Suprapubic skin (tissue), 3 donors: ENCODE data around the gene SZT2.

Source experiments
- EP300 ChIP-seq: sonication (generic); formaldehyde crosslinking; IDR thresholded peaks from one replicate; pipeline ENCODE4 v1.6.1; 2017; ENCODE audit warnings: antibody characterized with exemption
- TF ChIP-seq, protein P1 (sequence below), 2 donors: fragments of 200-600 bp in 1 of 2; fragments of 450-650 bp in 1 of 2; sonication (generic) in 1 of 2; IDR thresholded peaks; one replicate each; pipeline ENCODE4 v1.5.1; 2016 to 2019; ENCODE audit warnings: antibody characterized with exemption in 2 of 2, mild to moderate bottlenecking in 1 of 2, moderate library complexity in 1 of 2

DNA sequence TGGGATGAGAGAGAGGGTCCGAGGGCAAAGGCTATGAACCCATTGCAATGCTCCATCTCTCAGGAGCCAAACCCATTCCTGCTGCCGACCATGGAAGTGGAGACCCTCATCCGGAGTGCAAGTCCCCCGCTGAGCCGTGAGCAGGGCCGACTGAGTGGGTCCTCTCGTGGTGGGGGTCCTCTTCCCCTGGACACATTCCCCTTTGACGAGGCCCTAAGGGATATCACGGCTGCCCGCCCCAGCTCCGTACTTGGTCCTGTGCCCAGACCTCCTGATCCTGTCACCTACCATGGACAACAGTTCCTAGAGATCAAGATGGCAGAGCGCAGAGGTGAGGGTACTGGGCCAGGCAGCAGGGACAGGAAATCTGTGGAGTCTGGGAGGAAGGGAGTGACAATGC is 53.1 kb downstream of the SZT2 start:
- TF ChIP-seq, protein P1, sequence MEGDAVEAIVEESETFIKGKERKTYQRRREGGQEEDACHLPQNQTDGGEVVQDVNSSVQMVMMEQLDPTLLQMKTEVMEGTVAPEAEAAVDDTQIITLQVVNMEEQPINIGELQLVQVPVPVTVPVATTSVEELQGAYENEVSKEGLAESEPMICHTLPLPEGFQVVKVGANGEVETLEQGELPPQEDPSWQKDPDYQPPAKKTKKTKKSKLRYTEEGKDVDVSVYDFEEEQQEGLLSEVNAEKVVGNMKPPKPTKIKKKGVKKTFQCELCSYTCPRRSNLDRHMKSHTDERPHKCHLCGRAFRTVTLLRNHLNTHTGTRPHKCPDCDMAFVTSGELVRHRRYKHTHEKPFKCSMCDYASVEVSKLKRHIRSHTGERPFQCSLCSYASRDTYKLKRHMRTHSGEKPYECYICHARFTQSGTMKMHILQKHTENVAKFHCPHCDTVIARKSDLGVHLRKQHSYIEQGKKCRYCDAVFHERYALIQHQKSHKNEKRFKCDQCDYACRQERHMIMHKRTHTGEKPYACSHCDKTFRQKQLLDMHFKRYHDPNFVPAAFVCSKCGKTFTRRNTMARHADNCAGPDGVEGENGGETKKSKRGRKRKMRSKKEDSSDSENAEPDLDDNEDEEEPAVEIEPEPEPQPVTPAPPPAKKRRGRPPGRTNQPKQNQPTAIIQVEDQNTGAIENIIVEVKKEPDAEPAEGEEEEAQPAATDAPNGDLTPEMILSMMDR (IDR thresholded peaks at IDR 0.05), result no peak
- no peak for TF ChIP-seq EP300
